Keratinocyte (primary cell): Measurements from ENCODE around the gene ACOXL. TPM values are rescaled to one million over a fixed set of nuclear protein-coding genes. Genes with fewer than 3 reads are reported as not detected.

ENCODE experiments used
- DNase-seq: peaks from one replicate; pipeline ENCODE4 v3.0.0-alpha.2; 2011; ENCODE audit warnings: low read depth, missing footprints, low spot score
- FAIRE-seq: peaks from 2 replicates; lab custom pipeline; 2011; peaks lifted over from hg19 to GRCh38; lab: Jason Lieb, UNC
- H2AFZ ChIP-seq: 2 replicates; pipeline ENCODE4 v1.6.0; 2012; ENCODE audit warnings: low read length, control low read depth, inconsistent platforms; ENCODE audit not compliant: control insufficient read depth
- H3K27ac ChIP-seq: 2 replicates; pipeline ENCODE4 v1.5.1; 2011; ENCODE audit warnings: low read length; ENCODE audit not compliant: control insufficient read depth, insufficient read depth
- H3K27me3 ChIP-seq: 3 replicates; pipeline ENCODE4 v1.6.0; 2011; ENCODE audit warnings: low read length; ENCODE audit not compliant: control insufficient read depth, insufficient read depth; ENCODE audit errors: extremely low read depth
- H3K36me3 ChIP-seq, 2 experiments: 2 replicates in 1 of 2; 3 replicates in 1 of 2; pipeline ENCODE4 v1.5.1; 2011; ENCODE audit warnings: low read length in 2 of 2, mild to moderate bottlenecking in 1 of 2; ENCODE audit not compliant: control insufficient read depth in 2 of 2, insufficient read depth in 2 of 2; ENCODE audit errors: extremely low read depth in 1 of 2
- H3K4me1 ChIP-seq: 3 replicates; pipeline ENCODE4 v1.5.1; 2011; ENCODE audit warnings: low read length; ENCODE audit not compliant: control insufficient read depth, insufficient read depth; ENCODE audit errors: extremely low read depth
- H3K4me2 ChIP-seq: 3 replicates; pipeline ENCODE4 v1.6.0; 2011; ENCODE audit warnings: low read depth, low read length; ENCODE audit not compliant: control insufficient read depth, insufficient read depth; ENCODE audit errors: extremely low read depth
- H3K4me3 ChIP-seq, 3 experiments: fragments of 200-600 bp in 1 of 3; sonication (generic) in 1 of 3; 2 replicates in 2 of 3; 3 replicates in 1 of 3; pipeline ENCODE4 v1.5.1; 2011 to 2016; ENCODE audit warnings: low read length in 3 of 3, mild to moderate bottlenecking in 3 of 3, control low read depth in 2 of 3, inconsistent platforms in 1 of 3, low read depth in 1 of 3, mixed read lengths in 1 of 3, mixed run types in 1 of 3, moderate library complexity in 1 of 3; ENCODE audit not compliant: control insufficient read depth in 2 of 3, insufficient read depth in 2 of 3; ENCODE audit errors: extremely low read depth in 1 of 3
- H3K79me2 ChIP-seq: 2 replicates; pipeline ENCODE4 v1.6.0; 2012; ENCODE audit warnings: low read length; ENCODE audit not compliant: control insufficient read depth, insufficient read depth
- H3K9ac ChIP-seq: 3 replicates; pipeline ENCODE4 v1.6.0; 2011; ENCODE audit warnings: low read length; ENCODE audit not compliant: control insufficient read depth, insufficient read depth; ENCODE audit errors: extremely low read depth
- H3K9me1 ChIP-seq: 3 replicates; pipeline ENCODE4 v1.6.0; 2011; ENCODE audit warnings: low read length; ENCODE audit not compliant: control insufficient read depth, insufficient read depth; ENCODE audit errors: extremely low read depth
- H3K9me3 ChIP-seq: 2 replicates; pipeline ENCODE4 v1.5.1; 2012; ENCODE audit warnings: low read depth, low read length; ENCODE audit not compliant: control insufficient read depth
- H4K20me1 ChIP-seq: 3 replicates; pipeline ENCODE4 v1.6.0; 2011; ENCODE audit warnings: low read length; ENCODE audit not compliant: control insufficient read depth, insufficient read depth; ENCODE audit errors: extremely low read depth
- CTCF ChIP-seq, 3 experiments: IDR thresholded peaks in 1 of 3; conservative IDR thresholded peaks in 1 of 3; optimal IDR thresholded peaks in 1 of 3; 2 replicates in 2 of 3; 3 replicates in 1 of 3; pipeline versions ENCODE3 to v1.5.1; 2011; ENCODE audit warnings: low read length in 3 of 3, mild to moderate bottlenecking in 3 of 3, moderate library complexity in 2 of 3, control low read depth in 1 of 3, inconsistent platforms in 1 of 3; ENCODE audit not compliant: insufficient read depth in 2 of 3; ENCODE audit errors: extremely low read depth in 1 of 3
- EZH2 ChIP-seq: IDR thresholded peaks from one replicate; pipeline ENCODE4 v1.6.1; 2012; ENCODE audit warnings: inconsistent platforms, mild to moderate bottlenecking, low read length, moderate library complexity
- dilution Hi-C: fragments of 300-500 bp; cut with MboI; formaldehyde crosslinking; loops from one replicate; pipeline ENCODE4 v1.7.0; 2020; ENCODE audit warnings: low sequenced_read_pairs; ENCODE audit not compliant: extremely low pct_ligation_motif_present
- polyA plus RNA-seq, 5 experiments: library from polyadenylated mRNA; depleted of rRNA in 3 of 5; stranded (reverse) in 3 of 5; stranded (forward) in 1 of 5; unstranded in 1 of 5; fragments of >200 nt; gene quantifications; 1 replicate in 1 of 5; 2 replicates in 3 of 5; 3 replicates in 1 of 5; pipeline versions ENCODE4 v1.2.1 to v1.2.3, GENCODE V29; 2011 to 2012; ENCODE audit warnings: missing spikeins in 2 of 5, low read depth in 1 of 5, low replicate concordance in 1 of 5

ACOXL gene
- polyA plus RNA-seq, 1 donor (not counting 4 experiments of a cell fraction or from before 2014, with no cell fraction given), result 0.04 TPM

- Histone ChIP-seq H3K4me3 (no peak overlapping the region), H3K9ac (no peak overlapping the region), H3K9me1 (no peaks in the 10 kb centered on the region), H3K9me3 (no peaks in the 10 kb centered on the region), H3K4me1 (peaks cover 22% of the 10 kb centered on the region), H3K4me2 (peak overlapping the region; percentile 76), H2AFZ (no peak overlapping the region), H3K79me2 (no peaks in the 10 kb centered on the region), H3K36me3 (no peaks in the 10 kb centered on the region), H3K27me3 (peaks cover 10% of the 10 kb centered on the region), H3K27ac (no peak overlapping the region), H4K20me1 (no peaks in the 10 kb centered on the region)
- dilution Hi-C loops, result no loop called here
- peak; percentile 32 to 46 (median 42) for TF ChIP-seq CTCF (optimal IDR thresholded peaks at IDR 0.05 in 1 of 3, IDR thresholded peaks at IDR 0.05 in 1 of 3, conservative IDR thresholded peaks at IDR 0.05 in 1 of 3; ENCODE audit: extremely low read depth in 1 of 3, insufficient read depth in 2 of 3, low read length in 3 of 3)
- no peak for TF ChIP-seq EZH2
- FAIRE-seq, result peak; percentile 88
- peak; percentile 35 for DNase-seq
These were observed 9.2 kb downstream of the ACOXL start for GRCh38 chr2:110741491-110741980.

- Histone ChIP-seq H4K20me1 (no peaks in the 10 kb centered on the region), H3K4me2 (no peak overlapping the region), H3K4me1 (peaks cover 22% of the 10 kb centered on the region), H3K9ac (no peak overlapping the region), H3K9me3 (no peaks in the 10 kb centered on the region), H2AFZ (no peak overlapping the region), H3K79me2 (no peaks in the 10 kb centered on the region), H3K36me3 (no peaks in the 10 kb centered on the region), H3K27ac (no peak overlapping the region), H3K4me3 (no peak overlapping the region), H3K27me3 (peaks cover 12% of the 10 kb centered on the region), H3K9me1 (no peaks in the 10 kb centered on the region)
- no peak for FAIRE-seq
- TF ChIP-seq CTCF (optimal IDR thresholded peaks at IDR 0.05 in 1 of 3, IDR thresholded peaks at IDR 0.05 in 1 of 3, conservative IDR thresholded peaks at IDR 0.05 in 1 of 3; ENCODE audit: extremely low read depth in 1 of 3, insufficient read depth in 2 of 3, low read length in 3 of 3) (no peak), EZH2 (no peak)
- dilution Hi-C loops, result no loop called here
- DNase-seq, result no peak
These were observed 10.0 kb downstream of the ACOXL start for GRCh38 chr2:110742412-110742811.
